H1 (cell line): ENCODE measurements around the gene OTOP3.

ENCODE experiments used
- BCL11A ChIP-seq, 2 experiments: IDR thresholded peaks; one replicate each; pipeline ENCODE4 v1.6.1; 2011; ENCODE audit warnings: low read depth in 2 of 2, low read length in 2 of 2, mild to moderate bottlenecking in 2 of 2
- CHD2 ChIP-seq: IDR thresholded peaks from 2 replicates; pipeline ENCODE4 v1.6.1; 2012; ENCODE audit warnings: low read length, improper control_type of control experiment
- EZH2 ChIP-seq: fragments of 200-600 bp; sonication (generic); IDR thresholded peaks from 2 replicates; pipeline ENCODE4 v1.7.1; 2012; ENCODE audit warnings: low read depth, mild to moderate bottlenecking, moderate library complexity, low read length, inconsistent platforms; ENCODE audit not compliant: severe bottlenecking
- FOSL1 ChIP-seq: IDR thresholded peaks from 2 replicates; pipeline ENCODE4 v1.6.1; 2011; ENCODE audit warnings: mild to moderate bottlenecking, low read depth, low read length, moderate library complexity; ENCODE audit not compliant: insufficient read depth
- HDAC6 ChIP-seq: IDR thresholded peaks from one replicate; pipeline ENCODE4 v1.7.1; 2012; ENCODE audit warnings: low read depth, mild to moderate bottlenecking, inconsistent platforms, low read length, moderate library complexity
- JUN ChIP-seq: IDR thresholded peaks from 2 replicates; pipeline ENCODE4 v1.6.1; 2011; ENCODE audit warnings: low read depth, mild to moderate bottlenecking, improper control_type of control experiment, low read length
- NRF1 ChIP-seq: IDR thresholded peaks from 2 replicates; pipeline ENCODE4 v1.6.1; 2011; ENCODE audit warnings: mild to moderate bottlenecking, low read depth, low read length, improper control_type of control experiment
- POLR2A ChIP-seq, 2 experiments: IDR thresholded peaks; 1 replicate in 1 of 2; 2 replicates in 1 of 2; pipeline ENCODE4 v1.6.1; 2011; ENCODE audit warnings: low read depth in 2 of 2, low read length in 2 of 2, mild to moderate bottlenecking in 2 of 2; ENCODE audit errors: control extremely low read depth in 1 of 2
- RNF2 ChIP-seq: fragments of 200-900, 300-1000 bp; sonication (generic); IDR thresholded peaks from 2 replicates; pipeline ENCODE4 v1.7.1; 2016; ENCODE audit warnings: borderline replicate concordance, low read depth, mild to moderate bottlenecking, antibody characterized with exemption, low read length; ENCODE audit not compliant: poor library complexity, severe bottlenecking; ENCODE audit errors: missing control alignments
- TAF1 ChIP-seq: IDR thresholded peaks from 2 replicates; pipeline ENCODE4 v1.6.1; 2011; ENCODE audit warnings: mild to moderate bottlenecking, low read depth, low read length
- TF ChIP-seq, protein P1 (sequence below), 3 experiments: IDR thresholded peaks; 1 replicate in 2 of 3; 2 replicates in 1 of 3; pipeline versions ENCODE4 v1.5.1 to v1.6.1; 2011; ENCODE audit warnings: low read length in 3 of 3, mild to moderate bottlenecking in 3 of 3, inconsistent platforms in 2 of 3, low read depth in 1 of 3, moderate library complexity in 1 of 3; ENCODE audit not compliant: insufficient read depth in 1 of 3; ENCODE audit errors: control extremely low read depth in 1 of 3
- TF ChIP-seq, protein P2 (sequence below): IDR thresholded peaks from 2 replicates; pipeline ENCODE4 v1.6.1; 2012; ENCODE audit warnings: inconsistent platforms

DNA sequence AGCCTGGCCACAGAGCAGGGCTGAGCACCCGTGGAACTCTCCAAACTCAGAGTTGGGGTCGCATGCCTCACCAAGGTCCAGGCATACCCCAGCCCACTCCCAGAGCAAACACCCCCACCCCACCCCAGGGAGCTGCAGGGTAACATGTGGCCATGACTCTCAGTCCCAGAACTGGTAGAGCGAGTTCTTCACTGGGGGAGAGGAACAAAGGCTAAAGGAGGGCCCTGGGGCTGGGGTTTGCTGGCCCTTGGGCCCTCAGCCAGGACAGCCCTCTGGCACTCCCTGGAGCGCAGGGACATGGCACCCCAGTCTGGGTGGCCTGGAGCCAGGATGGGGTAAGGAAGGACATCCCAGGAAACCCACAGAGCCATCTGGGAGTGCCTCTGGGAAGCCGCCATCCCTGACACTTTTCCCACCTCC, 32.7 kb downstream of the OTOP3 start:
- no peak for TF ChIP-seq JUN
- TF ChIP-seq, protein P1, sequence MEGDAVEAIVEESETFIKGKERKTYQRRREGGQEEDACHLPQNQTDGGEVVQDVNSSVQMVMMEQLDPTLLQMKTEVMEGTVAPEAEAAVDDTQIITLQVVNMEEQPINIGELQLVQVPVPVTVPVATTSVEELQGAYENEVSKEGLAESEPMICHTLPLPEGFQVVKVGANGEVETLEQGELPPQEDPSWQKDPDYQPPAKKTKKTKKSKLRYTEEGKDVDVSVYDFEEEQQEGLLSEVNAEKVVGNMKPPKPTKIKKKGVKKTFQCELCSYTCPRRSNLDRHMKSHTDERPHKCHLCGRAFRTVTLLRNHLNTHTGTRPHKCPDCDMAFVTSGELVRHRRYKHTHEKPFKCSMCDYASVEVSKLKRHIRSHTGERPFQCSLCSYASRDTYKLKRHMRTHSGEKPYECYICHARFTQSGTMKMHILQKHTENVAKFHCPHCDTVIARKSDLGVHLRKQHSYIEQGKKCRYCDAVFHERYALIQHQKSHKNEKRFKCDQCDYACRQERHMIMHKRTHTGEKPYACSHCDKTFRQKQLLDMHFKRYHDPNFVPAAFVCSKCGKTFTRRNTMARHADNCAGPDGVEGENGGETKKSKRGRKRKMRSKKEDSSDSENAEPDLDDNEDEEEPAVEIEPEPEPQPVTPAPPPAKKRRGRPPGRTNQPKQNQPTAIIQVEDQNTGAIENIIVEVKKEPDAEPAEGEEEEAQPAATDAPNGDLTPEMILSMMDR (IDR thresholded peaks at IDR 0.05; ENCODE audit: control extremely low read depth in 1 of 3, insufficient read depth in 1 of 3, low read depth in 1 of 3, low read length in 3 of 3), result no peak
- TF ChIP-seq CHD2, result no peak
- TF ChIP-seq EZH2, result no peak
- TF ChIP-seq HDAC6, result no peak
- no peak for TF ChIP-seq POLR2A (IDR thresholded peaks at IDR 0.05; ENCODE audit: control extremely low read depth in 1 of 2, low read depth in 2 of 2, low read length in 2 of 2)
- TF ChIP-seq, protein P2, sequence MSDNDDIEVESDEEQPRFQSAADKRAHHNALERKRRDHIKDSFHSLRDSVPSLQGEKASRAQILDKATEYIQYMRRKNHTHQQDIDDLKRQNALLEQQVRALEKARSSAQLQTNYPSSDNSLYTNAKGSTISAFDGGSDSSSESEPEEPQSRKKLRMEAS, result no peak
- TF ChIP-seq NRF1, result no peak
- no peak for TF ChIP-seq TAF1
- no peak for TF ChIP-seq FOSL1
- no peak for TF ChIP-seq BCL11A (IDR thresholded peaks at IDR 0.05; ENCODE audit: low read depth in 2 of 2, low read length in 2 of 2)
- TF ChIP-seq RNF2, result no peak
